Thoracic aorta (tissue), 2 donors: ENCODE measurements around the gene HRAS. TPM values are rescaled to one million over a fixed set of nuclear protein-coding genes. Genes with fewer than 3 reads are reported as not detected.

Experiments
- ATAC-seq: fragments of 150-250 bp; one replicate; pipeline ENCODE4 v1.8.0; 2017; ENCODE audit warnings: low read depth; ENCODE audit not compliant: insufficient number of reproducible peaks, low FRiP score
- DNase-seq: peaks from one replicate; pipeline ENCODE4 v3.0.0-alpha.2; 2020; ENCODE audit warnings: low spot score
- H3K27ac ChIP-seq, 2 donors: fragments of 200-600 bp; sonication (generic); 1 replicate in 1 of 2; 2 replicates in 1 of 2; pipeline ENCODE4 v1.5.1; 2016; ENCODE audit warnings: mild to moderate bottlenecking in 2 of 2, moderate library complexity in 2 of 2
- H3K27me3 ChIP-seq: fragments of 200-600 bp; sonication (generic); replicated peaks from 2 replicates; pipeline ENCODE4 v1.6.0; 2016; ENCODE audit warnings: mild to moderate bottlenecking; ENCODE audit not compliant: insufficient read depth
- H3K36me3 ChIP-seq: fragments of 200-600 bp; sonication (generic); one replicate; pipeline ENCODE4 v1.5.1; 2016
- H3K4me1 ChIP-seq, 2 donors: fragments of 200-600 bp; sonication (generic); 1 replicate in 1 of 2; 2 replicates in 1 of 2; pipeline versions ENCODE4 v1.5.1 to v1.6.0; 2016; ENCODE audit warnings: low read depth in 2 of 2, mild to moderate bottlenecking in 1 of 2; ENCODE audit not compliant: control insufficient read depth in 1 of 2
- H3K4me3 ChIP-seq: fragments of 200-600 bp; sonication (generic); 2 replicates; pipeline ENCODE4 v1.5.1; 2016; ENCODE audit warnings: mild to moderate bottlenecking
- H3K9me3 ChIP-seq: fragments of 200-600 bp; sonication (generic); 2 replicates; pipeline ENCODE4 v1.5.1; 2016
- total RNA-seq, 2 donors: library from RNA; depleted of rRNA; stranded (reverse); fragments of >200 nt; gene quantifications; one replicate each; pipeline versions ENCODE4 v1.1.0 to v1.2.3, GENCODE V29; 2016
- TF ChIP-seq, protein P1 (sequence below): fragments of 200-600 bp; sonication (generic); IDR thresholded peaks from one replicate; pipeline ENCODE4 v1.5.1; 2019; ENCODE audit warnings: antibody characterized with exemption

The HRAS gene
- total RNA-seq, 2 donors from 2014 or later: 17.7 to 32.4 TPM

DNA sequence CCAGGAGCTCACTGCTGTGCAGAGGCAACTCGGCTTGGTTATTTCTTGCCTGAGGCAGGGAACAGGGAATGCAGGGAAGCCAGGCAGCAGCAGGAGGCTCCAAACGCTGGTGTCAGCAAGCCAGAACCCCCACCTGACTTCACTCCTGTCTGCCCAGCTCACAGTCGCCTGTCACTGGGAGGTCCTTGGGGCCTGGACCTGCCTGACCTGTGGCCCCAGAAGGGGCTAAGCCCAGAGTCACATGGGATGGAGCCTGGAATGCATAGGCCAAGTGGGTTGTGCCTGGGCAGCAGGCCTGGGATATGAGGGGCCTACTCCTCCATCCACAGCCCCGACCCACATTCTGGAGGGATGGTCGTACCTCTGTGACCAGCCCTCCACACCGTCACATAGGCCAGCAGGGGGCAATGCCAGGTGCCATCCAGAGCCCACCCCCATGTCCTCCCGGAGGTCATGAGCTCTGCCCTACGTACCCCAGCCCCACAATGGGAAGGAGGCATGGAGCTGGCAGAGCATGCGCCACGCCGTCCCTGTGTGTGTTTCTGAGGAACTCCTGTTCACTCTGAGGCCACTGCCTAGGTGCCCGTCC is 30.6 kb upstream of the HRAS start:
- no peak for DNase-seq
- Histone ChIP-seq H3K4me3 (no peak overlapping the region), H3K4me1 (peaks cover 9 to 24% of the 10 kb centered on the region in 2 donors), H3K9me3 (no peaks in the 10 kb centered on the region), H3K27me3 (no peaks in the 10 kb centered on the region), H3K27ac (no peak overlapping the region), H3K36me3 (no peaks in the 10 kb centered on the region)
- no peak for ATAC-seq
- TF ChIP-seq, protein P1, sequence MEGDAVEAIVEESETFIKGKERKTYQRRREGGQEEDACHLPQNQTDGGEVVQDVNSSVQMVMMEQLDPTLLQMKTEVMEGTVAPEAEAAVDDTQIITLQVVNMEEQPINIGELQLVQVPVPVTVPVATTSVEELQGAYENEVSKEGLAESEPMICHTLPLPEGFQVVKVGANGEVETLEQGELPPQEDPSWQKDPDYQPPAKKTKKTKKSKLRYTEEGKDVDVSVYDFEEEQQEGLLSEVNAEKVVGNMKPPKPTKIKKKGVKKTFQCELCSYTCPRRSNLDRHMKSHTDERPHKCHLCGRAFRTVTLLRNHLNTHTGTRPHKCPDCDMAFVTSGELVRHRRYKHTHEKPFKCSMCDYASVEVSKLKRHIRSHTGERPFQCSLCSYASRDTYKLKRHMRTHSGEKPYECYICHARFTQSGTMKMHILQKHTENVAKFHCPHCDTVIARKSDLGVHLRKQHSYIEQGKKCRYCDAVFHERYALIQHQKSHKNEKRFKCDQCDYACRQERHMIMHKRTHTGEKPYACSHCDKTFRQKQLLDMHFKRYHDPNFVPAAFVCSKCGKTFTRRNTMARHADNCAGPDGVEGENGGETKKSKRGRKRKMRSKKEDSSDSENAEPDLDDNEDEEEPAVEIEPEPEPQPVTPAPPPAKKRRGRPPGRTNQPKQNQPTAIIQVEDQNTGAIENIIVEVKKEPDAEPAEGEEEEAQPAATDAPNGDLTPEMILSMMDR: no peak

DNA sequence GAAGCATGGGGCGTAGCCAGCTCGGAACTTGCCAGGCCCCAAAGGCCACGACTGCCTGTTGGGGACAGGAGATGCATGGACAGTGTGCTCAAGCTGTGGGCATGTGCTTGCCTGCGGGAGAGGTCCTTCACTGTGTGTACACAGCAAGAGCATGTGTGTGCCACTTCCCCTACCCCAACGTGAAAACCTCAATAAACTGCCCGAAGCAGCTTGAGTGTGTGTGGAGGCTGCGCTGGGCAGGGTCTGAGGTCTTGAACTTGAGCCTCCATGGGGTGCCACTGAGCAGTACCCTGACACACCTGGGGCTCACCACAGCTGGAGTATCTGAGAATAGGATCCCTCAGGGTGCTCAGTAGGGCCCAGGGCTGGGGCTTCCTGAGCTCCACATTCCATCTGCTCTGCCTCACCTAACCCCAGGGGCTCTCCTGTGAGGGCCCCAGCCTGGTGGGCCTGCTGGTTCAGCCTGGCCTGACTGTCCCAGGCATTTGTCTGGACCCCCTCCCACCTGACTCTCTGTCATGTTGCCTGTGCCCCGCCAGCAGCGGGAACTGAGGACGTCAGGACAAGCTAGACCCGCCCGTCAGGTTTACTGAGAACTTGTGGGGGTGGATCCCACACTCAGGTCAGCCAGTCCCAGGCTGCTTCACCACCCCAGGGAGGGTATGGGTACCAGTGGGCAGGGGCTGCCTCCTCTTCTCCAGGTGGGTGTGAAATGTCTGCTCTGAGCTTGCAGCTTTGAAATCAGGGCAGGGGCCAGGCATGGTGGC is 28.6 kb upstream of the HRAS start:
- Histone ChIP-seq H3K4me1 (peaks cover 15 to 26% of the 10 kb centered on the region in 2 donors), H3K36me3 (no peaks in the 10 kb centered on the region), H3K27me3 (no peaks in the 10 kb centered on the region), H3K9me3 (no peaks in the 10 kb centered on the region), H3K27ac (no peak overlapping the region), H3K4me3 (no peak overlapping the region)
- TF ChIP-seq, protein P1: no peak
- DNase-seq (no peak), ATAC-seq (no peak)

DNA sequence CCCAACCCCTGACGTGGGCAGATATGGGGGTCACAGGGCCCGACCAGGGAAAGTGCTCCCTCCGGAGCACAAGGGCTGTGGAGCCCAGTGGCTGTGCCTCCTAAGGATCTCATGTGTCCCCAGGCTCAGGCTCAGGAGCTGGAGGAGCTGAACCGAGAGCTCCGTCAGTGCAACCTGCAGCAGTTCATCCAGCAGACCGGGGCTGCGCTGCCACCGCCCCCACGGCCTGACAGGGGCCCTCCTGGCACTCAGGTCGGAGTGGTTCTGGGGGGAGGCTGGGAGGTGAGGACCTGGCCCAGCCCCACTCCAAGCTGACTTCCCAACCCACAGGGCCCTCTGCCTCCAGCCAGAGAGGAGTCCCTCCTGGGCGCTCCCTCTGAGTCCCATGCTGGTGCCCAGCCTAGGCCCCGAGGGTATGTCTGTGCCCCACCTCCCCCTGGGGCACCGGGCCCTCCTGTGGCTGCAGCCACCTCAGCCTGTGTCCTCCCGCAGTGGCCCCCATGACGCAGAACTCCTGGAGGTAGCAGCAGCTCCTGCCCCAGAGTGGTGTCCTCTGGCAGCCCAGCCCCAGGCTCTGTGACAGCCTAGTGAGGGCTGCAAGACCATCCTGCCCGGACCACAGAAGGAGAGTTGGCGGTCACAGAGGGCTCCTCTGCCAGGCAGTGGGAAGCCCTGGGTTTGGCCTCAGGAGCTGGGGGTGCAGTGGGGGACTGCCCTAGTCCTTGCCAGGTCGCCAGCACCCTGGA is 27.9 kb upstream of the HRAS start:
- no peaks in the 10 kb centered on the region for H3K27me3 ChIP-seq
- no peak for DNase-seq
- H3K4me1 ChIP-seq: peaks cover 15 to 24% of the 10 kb centered on the region in 2 donors
- TF ChIP-seq, protein P1: no peak
- H3K9me3 ChIP-seq: no peaks in the 10 kb centered on the region
- ATAC-seq: no peak
- H3K36me3 ChIP-seq: no peaks in the 10 kb centered on the region
- H3K4me3 ChIP-seq: no peak overlapping the region
- H3K27ac ChIP-seq: no peak overlapping the region

DNA sequence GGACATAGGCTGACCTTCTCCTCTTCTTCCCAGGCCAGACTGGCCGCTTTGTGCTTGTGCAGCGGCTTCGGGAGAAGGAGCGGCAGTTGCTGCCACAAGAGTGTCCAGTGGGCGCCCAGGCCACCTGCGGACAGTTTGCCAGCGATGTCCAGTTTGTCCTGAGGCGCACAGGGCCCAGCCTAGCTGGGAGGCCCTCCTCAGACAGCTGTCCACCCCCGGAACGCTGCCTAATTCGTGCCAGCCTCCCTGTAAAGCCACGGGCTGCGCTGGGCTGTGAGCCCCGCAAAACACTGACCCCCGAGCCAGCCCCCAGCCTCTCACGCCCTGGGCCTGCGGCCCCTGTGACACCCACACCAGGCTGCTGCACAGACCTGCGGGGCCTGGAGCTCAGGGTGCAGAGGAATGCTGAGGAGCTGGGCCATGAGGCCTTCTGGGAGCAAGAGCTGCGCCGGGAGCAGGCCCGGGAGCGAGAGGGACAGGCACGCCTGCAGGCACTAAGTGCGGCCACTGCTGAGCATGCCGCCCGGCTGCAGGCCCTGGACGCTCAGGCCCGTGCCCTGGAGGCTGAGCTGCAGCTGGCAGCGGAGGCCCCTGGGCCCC is 26.8 kb upstream of the HRAS start:
- peak overlapping the region; percentile 89 for H3K4me3 ChIP-seq
- ATAC-seq: no peak
- TF ChIP-seq, protein P1: no peak

More for the DNA sequence above, 26.8 kb upstream of the HRAS start:
- Histone ChIP-seq H3K4me1 (peaks cover 12 to 15% of the 10 kb centered on the region in 2 donors), H3K36me3 (no peaks in the 10 kb centered on the region), H3K9me3 (no peaks in the 10 kb centered on the region), H3K27ac (no peak overlapping the region), H3K27me3 (no peaks in the 10 kb centered on the region)
- DNase-seq: no peak
